Measurements from ENCODE around the gene GRM8.

Gene GRM8

DNA sequence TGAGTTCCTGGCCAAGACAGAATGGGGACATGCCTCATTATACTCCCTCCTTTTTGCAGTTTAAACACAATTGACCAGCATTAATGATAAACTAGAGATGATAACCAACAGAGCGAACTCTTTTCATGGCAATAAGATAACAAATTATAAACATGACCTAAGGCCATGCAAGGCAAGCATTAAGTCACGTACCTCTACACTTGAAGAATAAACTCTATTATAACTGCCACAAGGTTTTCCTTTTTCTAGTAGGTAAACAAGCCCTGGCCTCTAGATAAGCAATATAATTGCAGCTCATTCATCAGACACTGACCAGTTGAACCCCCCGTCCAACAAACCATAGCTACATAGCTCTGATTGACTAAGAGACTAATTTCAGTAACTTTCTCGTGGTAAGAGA, 767.0 kb downstream of the GRM8 start:
- H3K4me3 ChIP-seq (ENCODE audit: low read depth, low read length) = no peak overlapping the region
- TF ChIP-seq, protein P1, sequence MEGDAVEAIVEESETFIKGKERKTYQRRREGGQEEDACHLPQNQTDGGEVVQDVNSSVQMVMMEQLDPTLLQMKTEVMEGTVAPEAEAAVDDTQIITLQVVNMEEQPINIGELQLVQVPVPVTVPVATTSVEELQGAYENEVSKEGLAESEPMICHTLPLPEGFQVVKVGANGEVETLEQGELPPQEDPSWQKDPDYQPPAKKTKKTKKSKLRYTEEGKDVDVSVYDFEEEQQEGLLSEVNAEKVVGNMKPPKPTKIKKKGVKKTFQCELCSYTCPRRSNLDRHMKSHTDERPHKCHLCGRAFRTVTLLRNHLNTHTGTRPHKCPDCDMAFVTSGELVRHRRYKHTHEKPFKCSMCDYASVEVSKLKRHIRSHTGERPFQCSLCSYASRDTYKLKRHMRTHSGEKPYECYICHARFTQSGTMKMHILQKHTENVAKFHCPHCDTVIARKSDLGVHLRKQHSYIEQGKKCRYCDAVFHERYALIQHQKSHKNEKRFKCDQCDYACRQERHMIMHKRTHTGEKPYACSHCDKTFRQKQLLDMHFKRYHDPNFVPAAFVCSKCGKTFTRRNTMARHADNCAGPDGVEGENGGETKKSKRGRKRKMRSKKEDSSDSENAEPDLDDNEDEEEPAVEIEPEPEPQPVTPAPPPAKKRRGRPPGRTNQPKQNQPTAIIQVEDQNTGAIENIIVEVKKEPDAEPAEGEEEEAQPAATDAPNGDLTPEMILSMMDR (IDR thresholded peaks at IDR 0.05; ENCODE audit: borderline replicate concordance, insufficient read depth, low read depth, low read length) = no peak

DNA sequence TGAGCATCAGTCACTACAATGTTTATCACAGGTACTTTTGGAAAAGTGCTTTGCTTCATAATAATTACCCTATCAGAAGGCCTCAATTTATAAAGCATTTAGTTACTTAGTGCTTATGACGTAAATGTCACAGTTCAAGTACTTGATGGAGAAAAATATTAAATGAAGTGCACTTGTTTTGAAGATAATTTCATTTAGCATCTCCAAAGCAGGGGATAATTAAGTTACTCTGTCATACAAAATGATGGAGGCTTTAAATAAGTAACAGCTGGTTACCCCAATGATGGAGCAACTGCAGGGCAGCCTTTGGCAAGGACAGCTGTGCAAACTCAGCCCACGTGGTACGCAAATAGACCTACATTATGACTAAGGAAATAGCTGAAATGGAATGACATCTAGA, 768.8 kb downstream of the GRM8 start:
- H3K4me3 ChIP-seq (ENCODE audit: low read depth, low read length) = no peak overlapping the region
- TF ChIP-seq, protein P1 (IDR thresholded peaks at IDR 0.05; ENCODE audit: borderline replicate concordance, insufficient read depth, low read depth, low read length) = no peak

DNA sequence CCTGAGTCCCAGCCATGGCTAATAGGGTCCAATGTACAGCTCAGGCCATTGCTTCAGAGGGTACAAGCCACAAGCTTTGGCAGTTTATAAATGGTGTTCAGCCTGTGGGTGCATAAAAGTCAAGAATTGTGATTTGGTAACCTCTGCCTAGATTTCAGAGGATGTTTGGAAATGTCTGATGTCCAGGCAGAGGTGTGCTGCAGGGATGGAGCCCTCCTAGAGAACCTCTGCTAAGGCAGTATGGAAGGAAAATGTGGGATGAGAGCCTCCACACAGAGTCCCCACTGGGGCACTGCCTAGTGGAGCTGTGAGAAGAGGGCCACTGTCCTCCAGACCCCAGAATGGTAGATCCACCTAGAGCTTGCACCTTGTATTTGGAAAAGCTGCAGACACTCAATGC, 779.9 kb downstream of the GRM8 start:
- TF ChIP-seq, protein P1 (IDR thresholded peaks at IDR 0.05; ENCODE audit: borderline replicate concordance, insufficient read depth, low read depth, low read length) = no peak
- H3K4me3 ChIP-seq (ENCODE audit: low read depth, low read length) = no peak overlapping the region

DNA sequence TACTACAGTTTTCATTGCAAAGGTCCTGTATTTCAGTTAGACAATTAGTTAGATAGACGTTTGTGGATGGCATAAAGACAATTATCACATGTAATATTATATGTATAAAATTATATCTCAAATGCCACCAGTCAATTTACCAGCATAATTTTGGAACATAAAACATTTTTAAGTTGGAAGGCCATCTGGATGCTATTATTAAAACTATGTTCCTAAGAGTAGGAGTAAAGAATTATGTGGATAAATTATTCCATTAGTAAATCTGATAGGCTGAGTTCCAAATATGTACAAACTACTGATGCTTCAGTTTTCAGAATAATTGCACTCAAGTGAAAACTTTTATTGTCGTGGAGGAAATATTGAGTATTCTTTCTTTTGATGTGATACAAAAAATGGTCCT, 790.3 kb downstream of the GRM8 start:
- TF ChIP-seq, protein P1 (IDR thresholded peaks at IDR 0.05; ENCODE audit: borderline replicate concordance, insufficient read depth, low read depth, low read length) = no peak
- no peak overlapping the region for H3K4me3 ChIP-seq (ENCODE audit: low read depth, low read length)

DNA sequence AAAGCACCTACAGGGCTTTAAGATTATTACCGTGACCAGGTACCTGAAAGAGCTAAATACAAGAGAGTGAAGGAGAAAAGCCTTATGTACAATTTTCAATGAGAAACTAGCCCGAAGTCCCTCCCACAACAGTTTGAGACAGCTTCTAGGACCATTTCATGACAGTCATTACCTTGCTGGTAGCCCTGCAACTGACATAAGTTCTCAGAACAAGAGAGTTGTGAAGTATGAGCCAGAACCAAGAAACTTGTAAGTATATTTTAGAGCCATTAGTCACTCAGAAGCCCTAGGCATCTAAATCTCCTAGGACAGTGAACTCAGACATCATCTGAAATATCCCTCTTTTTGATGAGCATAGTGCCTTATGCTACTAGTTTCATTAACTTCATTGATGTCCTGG, 792.1 kb downstream of the GRM8 start:
- no peak overlapping the region for H3K4me3 ChIP-seq (ENCODE audit: low read depth, low read length)
- TF ChIP-seq, protein P1 (IDR thresholded peaks at IDR 0.05; ENCODE audit: borderline replicate concordance, insufficient read depth, low read depth, low read length) = no peak

DNA sequence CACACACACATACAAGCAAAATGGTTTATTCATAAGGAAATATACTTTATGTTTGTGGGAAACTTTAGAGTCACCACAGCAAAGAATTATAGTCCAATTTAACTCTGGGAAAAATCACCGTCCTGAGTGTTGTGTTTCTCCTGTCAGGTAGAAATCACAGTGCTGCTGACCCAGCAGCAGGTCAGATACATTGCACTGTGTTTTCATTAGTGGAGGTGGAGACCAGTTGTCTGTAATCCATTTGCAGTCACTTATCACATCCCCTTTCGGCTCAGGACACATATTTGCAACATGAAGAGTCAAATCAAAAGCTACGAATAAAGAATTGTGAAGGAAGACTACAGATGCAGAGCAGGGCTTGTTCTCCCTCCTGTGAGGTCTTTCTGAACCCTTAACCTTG, 799.6 kb downstream of the GRM8 start:
- TF ChIP-seq, protein P1 (IDR thresholded peaks at IDR 0.05; ENCODE audit: borderline replicate concordance, insufficient read depth, low read depth, low read length) = no peak
- H3K4me3 ChIP-seq (ENCODE audit: low read depth, low read length) = no peak overlapping the region

DNA sequence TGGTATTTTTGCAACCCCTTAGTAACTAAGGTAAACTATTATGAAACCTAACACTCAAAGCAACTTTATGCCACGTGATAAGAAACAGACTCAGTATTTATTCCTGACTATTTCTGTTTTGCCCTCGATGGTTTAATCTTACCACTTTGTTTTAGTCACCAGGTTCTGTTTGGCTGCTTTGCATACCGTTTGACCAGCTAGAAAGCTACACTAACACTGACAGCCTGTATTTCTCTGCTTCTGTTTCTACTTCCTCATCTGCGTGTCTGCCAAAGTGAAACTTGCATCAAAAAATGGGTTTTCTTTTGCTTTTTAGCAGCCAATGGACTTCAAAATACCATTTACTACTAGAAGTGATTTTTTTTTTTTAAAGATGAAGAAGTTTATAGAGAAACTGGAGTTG, 802.5 kb downstream of the GRM8 start:
- TF ChIP-seq, protein P1 (IDR thresholded peaks at IDR 0.05; ENCODE audit: borderline replicate concordance, insufficient read depth, low read depth, low read length) = no peak

More for the DNA sequence above, 802.5 kb downstream of the GRM8 start:
- H3K4me3 ChIP-seq (ENCODE audit: low read depth, low read length) = no peak overlapping the region
